Measurements from ENCODE around the gene CFAP251.
"Not testable (repeated sequence)": the region's sequence is repeated elsewhere in the genome, so short reads cannot be mapped to it uniquely, and the experiment has no call there.

Gene CFAP251

DNA sequence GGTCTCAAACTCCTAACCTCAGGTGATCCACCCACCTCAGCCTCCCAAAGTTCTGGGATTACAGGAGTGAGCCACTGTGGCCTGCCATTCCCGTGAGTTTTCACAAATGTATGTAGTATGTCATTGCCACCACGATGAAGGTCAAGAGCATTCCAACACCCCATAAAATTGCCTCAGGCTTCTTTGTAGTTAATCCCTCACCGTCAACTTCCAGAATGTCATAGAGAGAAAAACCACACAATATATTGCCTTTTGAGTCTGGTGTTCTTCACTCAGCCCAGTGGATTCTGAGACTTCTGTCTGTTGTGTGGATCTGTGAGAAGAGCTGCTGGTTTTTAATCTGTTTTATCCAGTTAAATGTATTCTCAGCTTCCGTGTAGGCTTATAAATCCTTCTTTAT lies 12.6 kb upstream of the CFAP251 start:
- DNase-seq: no peak

DNA sequence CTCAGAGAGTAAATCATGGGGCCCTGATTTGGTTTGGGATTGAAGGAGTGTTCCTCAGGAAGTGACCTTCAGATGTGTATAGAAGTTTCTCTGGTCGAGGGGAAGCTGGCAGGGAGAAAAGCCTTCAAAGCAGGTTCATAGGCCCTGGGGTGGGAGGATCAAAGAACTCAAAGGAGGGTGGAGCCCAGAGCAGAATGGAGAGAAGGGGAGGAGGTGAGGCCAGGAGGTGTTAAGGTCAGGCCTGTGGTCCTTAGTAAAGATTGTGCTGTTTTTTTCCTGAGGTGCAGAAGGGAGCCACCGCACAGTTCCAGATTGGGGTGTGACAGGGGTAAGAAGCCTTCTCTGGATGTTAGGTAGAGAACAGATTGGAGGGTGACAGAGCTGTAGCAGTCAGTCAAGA lies 9.7 kb upstream of the CFAP251 start:
- no peak for DNase-seq

DNA sequence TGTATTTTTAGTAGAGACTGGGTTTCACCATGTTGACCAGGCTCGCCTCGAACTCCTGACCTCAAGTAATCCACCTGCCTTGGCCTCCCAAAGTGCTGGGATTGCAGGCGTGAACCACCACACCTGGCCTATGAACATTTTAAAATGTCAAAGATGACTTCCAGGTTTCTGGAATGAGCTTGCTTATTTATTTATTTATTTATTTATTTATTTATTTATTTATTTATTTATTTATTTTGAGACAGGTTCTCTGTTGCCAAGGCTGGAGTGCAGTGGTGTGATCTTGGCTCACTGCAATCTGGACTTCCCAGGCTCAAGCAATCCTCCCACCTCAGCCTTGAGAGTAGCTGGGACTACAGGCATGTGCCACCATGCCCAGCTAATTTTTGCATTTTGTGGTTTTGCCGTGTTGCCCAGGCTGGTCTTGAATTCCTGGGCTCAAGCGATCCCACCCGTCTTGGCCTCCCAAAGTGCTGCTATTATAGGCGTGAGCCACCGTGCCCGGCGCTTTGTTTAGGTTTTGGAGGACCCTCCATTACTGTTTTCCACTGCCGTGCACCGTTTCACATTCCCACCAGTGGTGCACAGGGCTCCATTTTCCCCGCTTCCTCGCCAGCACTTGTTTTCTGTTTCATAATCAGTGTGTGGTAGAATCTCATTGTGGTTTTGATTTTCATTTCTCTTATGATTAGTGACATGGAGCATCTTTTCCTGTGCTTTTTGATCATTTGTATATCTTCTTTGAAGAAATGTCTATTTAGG lies 6.4 kb upstream of the CFAP251 start:
- no peak for DNase-seq

DNA sequence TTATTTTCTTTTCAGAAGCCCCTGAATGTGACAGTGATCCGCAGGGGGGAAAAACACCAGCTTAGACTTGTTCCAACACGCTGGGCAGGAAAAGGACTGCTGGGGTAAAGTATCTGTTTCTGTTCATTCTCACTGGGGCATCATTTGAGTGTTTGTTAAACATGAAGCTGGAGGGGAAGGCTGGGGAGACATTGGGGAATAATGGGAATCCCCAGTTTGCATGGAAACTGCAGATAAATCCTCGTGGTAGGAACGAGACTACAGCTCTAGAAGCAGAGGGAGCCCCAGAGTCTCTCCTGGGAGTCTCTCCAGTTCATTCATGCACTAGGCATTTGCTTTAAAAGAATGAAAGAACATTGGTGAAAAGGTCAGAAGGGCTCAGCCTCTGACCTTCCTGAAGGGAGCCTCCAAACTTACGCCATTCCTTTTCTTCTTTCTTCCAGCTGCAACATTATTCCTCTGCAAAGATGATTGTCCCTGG lies 2.5 kb upstream of the CFAP251 start:
- no peak for DNase-seq

DNA sequence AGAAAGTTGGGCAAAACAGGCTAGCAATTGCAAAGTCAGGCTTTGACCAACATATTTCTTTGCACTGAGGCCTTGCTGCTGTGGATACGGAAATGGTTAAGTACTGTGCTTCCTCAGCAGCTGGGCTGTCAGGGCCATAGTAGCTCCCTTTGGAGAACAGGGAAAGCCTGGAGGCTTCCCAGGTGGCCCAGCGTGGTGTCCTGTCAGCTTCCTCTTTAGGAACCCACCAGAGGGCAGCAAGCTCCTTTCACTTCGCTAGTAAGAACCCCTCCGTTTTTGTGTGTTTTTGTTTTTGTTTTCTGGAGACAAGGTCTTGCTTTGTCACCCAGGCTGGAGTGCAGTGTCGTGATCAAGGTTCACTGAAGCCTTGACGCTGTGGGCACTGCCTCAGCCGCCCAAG lies 1.7 kb upstream of the CFAP251 start:
- DNase-seq: no peak

DNA sequence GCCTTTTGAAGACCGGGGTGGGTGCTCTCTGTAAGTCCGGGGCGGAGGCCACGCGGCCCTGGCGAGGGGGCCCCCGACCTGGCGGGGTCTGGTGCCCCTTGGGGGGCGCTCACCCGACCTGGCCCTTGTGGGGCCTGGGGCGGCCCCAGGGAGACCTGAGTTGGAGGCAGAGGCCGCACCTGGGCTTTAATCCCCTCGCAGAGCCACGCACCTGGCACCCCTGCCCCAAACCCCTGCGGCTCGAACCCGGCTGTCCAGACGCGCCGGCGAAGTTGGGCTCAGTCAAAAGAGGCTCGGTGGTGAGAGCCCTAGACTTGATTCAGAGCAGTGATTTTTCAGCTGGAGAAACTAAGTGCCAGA lies 267 bp downstream of the CFAP251 start:
- no peak for DNase-seq

DNA sequence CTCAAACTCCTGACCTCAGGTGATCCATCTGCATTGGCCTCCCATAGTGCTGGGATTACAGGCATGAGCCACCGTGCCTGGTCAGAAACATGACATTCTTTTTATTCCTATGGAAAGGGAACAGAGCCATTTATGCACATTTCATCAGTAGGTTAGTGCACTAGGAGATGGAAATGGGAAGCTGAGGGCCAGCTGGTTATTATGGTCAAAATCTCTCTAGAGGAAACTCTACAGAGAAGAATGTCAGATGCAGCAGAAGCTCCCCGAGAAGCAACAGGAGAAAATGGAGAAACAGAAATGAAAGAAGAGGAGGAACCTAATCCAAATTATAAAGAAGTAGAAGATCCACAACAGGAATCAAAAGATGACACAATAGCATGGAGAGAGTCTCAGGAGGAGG lies 2.7 kb downstream of the CFAP251 start:
- no peak for DNase-seq

DNA sequence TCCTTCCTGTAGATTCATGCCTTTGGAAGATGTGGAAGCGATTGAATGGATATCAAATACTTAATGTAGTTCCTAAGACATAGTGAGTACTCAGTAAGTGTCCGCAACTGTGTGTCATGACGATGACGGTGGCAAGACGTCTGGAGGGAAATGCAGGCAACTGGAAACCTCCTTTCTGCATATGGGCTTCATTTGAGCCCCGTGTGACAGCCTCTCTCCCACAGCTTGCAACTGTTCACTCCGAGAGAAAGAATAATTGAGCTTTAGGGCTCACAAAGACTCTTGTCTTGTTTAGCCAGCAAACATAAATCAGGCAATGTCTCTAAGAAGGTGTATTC lies 6.9 kb downstream of the CFAP251 start:
- DNase-seq: no peak

DNA sequence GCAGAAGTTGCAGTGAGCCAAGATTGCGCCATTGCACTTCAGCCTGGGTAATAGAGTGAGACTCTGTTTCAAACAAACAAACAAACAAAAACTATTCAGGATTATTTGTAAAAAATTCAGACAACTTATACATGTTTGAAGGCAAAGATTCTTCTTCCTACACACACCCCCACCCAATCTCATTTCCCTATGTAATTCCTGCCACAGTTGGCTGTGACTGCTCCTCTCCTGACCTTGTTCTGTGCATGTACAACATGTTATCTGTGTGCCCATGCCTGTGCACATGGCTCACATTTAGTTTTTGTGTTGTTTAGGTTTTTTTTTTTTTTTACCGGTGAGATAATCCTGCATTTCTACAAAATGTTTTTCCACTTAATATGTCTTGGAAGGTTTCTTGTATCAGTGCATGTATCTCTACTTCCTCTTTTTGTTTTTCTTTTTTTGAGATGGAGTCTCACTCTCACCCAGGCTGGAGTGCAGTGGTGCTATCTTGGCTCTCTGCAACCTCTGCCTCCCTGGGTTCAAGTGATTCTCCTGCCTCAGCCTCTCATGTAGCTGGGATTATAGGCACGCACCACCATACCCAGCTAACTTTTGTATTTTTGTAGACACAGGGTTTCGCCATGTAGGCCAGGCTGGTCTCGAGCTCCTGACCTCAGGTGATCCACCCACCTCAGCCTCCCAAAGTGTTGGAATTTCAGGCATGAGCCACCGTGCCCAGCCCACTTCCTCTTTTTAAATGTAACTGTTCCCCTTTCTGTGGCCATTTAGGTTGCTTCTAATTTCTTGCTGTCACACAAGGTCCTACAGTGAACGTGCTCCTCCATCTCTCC lies 8.7 kb downstream of the CFAP251 start:
- no peak for DNase-seq

DNA sequence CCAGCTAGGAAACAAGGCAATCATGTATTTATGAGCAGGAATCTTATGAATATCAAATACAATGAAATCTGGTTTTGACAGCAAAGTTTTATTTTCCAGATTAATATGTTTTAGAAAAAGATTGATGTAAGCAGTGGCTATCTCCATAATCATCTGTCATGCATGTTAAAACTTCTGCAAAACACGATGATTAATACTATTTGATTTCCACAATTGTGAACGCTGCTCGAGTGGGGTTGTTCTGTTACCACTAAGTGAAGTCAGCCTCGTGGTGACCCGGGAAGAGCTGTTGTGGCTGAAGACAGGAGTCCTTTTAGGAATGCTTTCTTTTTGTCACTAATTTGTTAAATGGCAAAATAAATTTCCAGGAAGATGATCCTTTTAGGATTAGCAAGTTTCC lies 9.4 kb downstream of the CFAP251 start:
- DNase-seq: no peak

DNA sequence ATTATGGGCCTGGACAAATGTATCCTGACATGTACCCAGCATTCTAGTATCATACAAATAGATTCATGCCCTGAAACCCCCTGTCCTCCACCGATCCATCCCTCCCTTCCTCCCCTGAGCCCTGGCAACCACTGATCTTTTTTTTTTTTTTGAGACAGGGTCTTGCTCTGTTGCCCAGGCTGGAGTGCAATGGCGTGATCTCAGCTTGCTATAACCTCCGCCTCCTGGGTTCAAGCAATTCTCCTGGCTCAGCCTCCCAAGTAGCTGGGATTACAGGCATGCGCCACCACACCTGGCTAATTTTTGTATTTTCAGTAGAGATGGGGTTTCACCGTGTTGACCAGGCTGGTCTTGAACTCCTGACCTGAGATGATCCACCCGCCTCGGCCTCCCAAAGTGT lies 11.2 kb downstream of the CFAP251 start:
- not testable (repeated sequence) for DNase-seq

DNA sequence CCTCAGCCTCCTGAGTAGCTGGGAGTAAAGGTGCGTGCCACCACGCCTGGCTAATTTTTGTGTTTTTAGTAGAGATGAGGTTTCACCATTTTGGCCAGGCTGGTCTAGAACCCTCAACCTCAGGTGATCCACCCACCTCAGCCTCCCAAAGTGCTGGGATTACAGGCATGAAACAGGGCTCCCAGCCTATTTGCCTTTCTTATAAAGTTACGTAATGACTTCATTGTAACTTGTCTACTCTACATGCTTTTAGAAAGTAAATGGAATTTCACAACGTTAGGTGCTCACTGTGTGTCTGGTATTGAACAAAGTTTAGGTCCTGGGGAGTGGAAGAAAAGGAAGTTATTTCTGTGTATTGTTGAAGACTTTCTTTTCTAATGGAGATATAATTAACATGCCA lies 12.5 kb downstream of the CFAP251 start:
- DNase-seq: no peak

DNA sequence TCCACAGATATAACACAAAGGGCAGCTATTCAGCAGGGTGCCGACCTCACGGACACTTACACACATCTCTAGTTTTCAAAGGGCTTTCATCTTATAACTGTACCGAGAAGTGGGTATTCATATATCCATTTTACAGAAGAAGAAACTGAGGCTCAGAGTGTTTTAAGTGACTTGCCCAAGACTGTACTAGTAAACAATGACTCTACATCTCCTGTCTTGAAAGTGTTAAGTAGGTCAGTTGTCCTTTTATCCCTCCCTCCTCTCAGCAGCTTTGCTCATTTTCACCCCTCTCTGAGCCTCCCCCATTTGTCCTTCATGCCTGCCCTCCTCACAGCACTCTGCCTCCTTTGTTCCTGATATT lies 13.8 kb downstream of the CFAP251 start:
- no peak for DNase-seq

DNA sequence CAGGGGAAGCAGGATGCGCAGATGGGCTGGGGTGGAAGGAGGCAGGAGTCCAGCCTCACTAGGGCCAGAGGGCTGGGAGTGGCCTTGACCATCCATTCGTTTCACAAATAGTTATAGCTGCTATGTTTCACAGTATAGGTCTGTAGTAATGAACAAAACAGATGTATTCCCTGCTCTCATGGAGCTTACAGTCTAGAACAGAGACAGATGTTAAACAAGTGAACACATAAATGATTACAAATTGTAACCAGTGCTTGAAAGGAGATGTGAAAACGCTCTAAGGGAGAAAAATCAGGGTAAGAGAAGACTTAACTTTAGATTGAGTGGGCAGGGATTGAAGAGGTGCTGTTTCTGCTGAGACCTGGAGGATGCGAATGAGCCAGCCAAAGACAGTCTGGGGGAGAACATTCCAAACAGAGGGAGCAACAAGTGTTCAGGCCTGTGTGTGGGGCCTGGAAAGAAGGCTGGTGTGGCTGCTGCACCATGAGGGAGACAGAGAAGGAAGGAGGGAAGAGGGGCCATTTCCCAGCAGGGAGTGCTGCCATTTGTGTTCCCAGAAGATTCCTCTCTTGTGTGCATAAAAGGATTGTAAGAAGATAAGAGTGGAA lies 14.6 kb downstream of the CFAP251 start:
- no peak for DNase-seq

DNA sequence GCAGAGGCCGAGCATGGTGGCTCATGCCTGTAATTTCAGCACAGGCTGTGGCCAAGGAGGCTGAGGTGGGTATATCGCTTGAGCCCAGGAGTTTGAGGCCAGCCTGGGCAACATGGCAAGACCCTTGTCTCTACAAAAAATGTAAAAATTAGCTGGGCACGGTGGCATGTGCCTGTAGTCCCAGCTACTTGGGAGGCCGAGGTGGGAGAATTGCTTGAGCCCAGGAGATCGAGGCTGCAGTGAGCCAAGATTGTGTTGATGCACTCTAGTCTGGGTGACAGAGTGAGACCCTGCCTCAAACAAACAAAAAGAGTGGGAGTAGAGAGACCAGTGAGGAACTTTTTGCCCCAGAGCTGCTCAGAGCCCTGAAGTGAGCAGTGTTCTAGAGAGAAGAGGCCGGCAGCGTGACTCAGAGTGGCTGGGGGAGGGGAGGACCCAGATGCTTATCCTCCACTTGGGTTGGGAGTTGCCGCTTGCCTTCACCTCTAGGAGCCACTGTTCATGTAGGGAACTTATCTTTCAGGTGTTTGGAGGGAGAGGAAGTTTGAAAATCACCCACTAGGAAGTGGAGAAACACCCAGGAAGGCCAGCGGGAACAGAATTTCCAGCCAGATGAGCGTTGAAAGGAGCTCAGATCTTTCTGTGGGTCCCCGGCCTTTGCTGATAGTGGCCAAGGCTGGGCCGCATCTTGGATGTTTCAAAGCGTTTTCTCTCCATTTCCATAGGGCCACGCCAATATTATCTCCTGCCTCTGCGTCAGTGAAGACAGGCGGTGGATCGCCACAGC lies 15.3 kb downstream of the CFAP251 start:
- DNase-seq: no peak

DNA sequence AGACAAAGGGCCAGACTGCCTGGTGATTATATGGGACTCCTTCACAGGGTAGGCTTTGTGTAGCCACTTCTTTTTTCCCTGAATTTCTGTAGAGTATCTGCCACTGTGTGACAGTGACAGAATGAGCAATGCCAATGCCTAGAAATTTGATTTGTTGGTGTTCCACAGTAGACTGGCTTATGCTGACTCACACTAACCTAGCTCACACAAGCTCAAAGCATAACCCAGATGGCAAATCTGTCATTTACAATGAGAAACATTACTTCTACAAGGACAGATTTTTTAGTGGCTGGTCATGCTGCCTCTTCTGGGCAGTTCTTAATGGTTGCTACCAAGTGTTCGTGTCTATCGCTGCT lies 15.9 kb downstream of the CFAP251 start:
- no peak for DNase-seq

DNA sequence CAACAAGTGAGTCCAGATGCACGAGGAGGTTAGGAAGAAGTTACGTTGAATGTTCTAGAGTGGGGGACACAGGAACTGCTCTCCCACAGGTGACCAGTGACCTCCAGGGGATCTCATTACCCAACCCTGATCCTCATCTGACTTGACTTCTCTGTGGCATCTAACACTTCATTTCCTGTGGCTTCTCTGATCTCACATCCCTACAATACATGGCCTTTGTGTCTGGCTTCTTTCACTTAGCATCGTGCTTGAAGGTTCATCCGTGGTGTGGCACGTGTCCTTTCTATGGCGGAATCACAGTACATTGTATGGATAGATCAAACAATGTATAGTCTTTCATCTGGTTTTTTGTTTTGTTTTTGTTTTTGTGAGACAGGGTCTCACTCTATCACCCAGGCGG lies 19.3 kb downstream of the CFAP251 start:
- no peak for DNase-seq

DNA sequence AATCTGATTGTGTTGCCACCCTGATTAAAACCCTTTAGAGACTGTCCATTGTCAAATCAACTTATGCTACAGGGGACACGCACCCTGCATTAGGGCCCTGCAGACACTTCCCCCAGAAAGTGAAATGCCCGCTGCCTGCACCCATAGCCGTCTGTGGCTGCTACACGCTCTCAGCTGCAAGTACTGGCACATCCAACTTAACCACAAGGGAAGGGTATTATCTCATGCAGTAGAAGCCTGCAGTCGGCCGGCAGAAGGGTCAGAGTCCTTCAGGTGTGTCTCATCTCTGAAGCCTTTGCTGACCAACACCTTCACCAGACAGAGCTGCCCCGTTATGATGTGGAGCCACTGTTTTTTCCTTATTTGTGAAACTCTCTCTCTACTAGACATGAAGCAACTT lies 20.8 kb downstream of the CFAP251 start:
- DNase-seq: no peak

DNA sequence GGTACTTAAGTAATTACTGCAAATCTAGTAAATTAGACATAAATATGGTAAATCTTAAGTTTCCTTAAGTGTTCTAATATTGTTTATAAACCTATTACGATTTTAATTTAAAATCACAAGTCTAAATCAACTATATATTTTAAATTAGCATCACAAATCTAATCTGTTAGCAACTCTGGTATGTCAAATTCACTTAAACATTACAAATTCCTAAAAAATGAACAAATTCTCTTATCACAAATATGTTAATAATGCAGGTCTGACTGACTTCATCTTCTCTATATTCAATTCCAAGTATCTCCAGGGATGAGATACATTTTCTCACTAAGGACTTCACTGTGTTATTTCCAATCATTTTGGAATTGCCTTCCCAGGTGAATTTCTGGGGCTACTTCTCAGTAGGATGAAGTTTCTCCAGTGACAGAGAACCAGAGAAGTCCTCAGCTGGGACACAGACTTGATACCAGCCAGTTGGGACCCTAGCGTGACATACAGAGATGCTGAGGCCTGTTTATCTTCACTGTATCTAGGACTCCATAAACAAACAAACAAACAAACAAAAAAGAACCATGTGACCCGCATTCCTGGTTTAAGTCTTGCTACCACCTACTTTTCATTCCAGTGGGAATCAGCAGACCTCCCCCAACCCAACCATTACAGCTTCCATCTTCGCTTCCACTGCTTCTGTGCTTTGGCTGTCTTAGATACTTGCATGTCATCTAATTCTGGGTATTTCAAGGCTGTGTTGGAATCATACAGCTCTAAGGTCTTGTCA lies 21.8 kb downstream of the CFAP251 start:
- no peak for DNase-seq

DNA sequence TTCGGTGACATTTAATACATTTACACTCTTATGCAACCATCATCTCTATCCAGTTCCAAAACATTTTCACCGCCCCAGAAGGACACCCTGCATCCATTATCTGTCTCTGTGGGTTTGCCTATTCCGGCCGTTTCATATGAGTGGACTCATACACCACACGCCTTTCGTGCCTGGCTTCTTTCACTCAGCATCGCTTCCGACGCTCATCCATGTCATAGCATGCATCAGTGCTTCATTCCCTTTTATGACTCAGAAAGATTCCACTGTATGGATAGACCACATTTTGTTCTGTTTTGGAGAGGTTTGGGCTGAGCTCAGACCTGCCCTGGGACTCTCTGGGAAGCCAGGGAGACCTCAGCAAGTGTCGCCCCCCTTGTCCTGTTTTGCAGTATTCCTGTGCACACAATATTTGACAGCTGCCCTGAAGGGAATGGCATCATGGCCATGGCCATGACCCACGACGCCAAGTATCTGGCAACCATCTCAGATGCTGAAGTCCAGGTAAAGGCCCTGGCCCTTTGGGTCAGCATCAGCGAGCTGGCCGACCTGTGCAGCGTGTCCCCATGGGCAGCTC lies 23.8 kb downstream of the CFAP251 start:
- no peak for DNase-seq

DNA sequence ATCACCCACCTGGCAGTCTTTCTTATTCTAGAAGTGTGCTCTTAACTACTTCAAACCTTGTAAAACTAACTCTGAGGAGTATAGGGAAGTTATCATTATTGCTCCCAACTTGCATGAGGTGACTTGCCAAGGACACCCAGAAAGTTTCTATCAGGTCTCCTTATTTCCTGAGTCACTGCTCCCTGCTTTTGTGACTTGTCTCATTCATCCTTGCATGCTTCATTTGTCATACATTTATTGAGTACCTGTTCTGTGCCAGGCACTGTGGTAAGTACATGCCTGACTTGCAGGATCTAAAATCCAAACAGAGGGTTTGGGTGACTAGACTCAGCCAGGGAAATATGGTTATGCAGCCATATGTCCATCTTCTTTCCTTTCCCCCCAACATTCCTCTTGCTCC lies 25.5 kb downstream of the CFAP251 start:
- DNase-seq: no peak

DNA sequence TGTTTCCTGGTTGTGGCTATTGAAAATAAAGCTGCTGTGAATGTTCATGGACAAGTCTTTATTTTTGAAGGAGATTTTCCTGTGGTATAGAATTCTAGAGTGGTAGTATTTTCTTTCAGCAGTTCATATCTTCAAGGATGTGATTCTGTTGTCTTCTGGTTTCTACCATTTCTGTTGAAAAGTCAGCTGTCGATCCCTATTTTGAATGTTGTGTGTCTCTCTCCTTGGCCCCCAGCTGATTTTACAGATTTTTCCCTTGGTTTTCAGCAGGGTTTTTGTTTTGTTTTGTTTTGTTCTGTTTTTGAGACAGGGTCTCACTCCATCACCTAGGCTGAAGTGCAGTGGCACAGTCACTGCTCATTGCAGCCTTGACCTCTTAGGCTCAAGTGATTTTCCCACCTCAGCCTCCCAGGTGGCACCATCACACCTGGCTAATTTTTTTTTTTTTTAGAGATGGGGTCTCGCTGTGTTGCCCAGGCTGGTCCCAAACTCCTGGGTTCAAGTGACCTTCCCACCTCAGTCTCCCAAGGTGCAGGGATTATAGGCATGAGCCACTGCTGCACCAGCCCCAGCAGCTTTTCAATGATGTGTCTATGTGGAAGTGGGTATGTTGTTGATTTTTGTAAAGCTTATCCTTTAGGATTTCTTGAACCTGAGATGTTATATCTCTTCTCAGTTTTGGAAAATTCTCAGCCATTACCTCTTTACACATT lies 28.1 kb downstream of the CFAP251 start:
- DNase-seq: no peak

All from NCI-H526 treated with DMSO at 0.1 percent for 48 hours (cell line).